ENCODE data around the gene DRD4.
A peak's percentile ranks its signal among the peaks of the same experiment; 100 is the strongest.

DRD4 gene

DNA sequence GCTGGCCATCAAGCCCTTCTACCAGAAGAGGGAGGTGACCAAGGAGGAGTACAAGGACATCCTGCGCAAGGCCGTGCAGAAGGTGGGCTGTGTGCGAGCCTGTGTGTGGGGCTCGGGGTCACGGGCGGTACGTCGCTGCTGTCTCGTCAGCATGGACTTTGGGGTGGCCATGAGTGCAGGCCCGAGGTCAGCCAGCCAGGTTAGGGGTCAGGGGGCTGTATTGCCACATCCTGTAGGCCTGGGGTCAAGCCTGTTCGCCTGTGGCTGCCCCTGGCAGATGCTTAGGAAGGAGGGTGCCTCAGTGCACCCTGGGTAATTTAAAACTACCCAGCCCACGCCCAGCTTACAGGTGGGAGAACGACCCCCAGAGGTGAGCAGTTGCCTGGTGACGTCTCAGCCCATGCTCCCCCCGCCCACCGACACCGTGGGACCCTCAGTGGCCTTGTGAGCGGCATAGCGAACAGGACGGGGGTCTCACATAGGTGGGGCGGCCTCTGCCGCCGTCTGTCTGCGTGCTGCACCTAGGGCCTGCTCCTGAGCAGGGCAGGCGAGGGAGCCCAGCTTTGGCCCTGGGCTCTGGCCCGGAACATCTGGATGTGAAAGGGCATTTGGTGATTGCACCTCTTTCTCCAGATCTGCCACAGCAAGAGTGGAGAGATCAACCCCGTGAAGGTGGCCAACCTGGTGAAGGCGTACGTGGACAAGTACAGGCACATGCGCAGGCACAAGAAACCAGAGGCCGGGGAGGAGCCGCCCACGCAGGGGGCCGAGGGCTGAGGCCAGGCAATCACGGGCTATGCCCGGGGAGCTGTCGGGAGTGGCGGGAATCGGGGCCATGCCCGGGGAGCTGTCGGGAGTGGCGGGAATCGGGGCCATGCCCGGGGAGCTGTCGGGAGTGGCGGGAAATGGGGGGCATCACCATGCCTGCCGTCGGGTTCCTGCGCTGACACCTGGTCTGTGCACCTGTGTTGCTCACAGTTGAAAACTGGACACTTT, 25.8 kb upstream of the DRD4 start:
- no peak for DNase-seq
- Histone ChIP-seq H3K27ac (no peak overlapping the region), H3K36me3 (replicated peaks) (peaks cover 75% of the 10 kb centered on the region), H3K27me3 (replicated peaks) (no peaks in the 10 kb centered on the region), H3K4me3 (ENCODE audit: low read depth, low read length) (no peak overlapping the region)
- TF ChIP-seq, protein P1, sequence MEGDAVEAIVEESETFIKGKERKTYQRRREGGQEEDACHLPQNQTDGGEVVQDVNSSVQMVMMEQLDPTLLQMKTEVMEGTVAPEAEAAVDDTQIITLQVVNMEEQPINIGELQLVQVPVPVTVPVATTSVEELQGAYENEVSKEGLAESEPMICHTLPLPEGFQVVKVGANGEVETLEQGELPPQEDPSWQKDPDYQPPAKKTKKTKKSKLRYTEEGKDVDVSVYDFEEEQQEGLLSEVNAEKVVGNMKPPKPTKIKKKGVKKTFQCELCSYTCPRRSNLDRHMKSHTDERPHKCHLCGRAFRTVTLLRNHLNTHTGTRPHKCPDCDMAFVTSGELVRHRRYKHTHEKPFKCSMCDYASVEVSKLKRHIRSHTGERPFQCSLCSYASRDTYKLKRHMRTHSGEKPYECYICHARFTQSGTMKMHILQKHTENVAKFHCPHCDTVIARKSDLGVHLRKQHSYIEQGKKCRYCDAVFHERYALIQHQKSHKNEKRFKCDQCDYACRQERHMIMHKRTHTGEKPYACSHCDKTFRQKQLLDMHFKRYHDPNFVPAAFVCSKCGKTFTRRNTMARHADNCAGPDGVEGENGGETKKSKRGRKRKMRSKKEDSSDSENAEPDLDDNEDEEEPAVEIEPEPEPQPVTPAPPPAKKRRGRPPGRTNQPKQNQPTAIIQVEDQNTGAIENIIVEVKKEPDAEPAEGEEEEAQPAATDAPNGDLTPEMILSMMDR (IDR thresholded peaks at IDR 0.05; ENCODE audit: low read depth, low read length, missing control alignments), result no peak
- in situ Hi-C loops (cut with HindIII; ENCODE audit: low pct_ligation_motif_present, low sequenced_read_pairs), result no loop called here

DNA sequence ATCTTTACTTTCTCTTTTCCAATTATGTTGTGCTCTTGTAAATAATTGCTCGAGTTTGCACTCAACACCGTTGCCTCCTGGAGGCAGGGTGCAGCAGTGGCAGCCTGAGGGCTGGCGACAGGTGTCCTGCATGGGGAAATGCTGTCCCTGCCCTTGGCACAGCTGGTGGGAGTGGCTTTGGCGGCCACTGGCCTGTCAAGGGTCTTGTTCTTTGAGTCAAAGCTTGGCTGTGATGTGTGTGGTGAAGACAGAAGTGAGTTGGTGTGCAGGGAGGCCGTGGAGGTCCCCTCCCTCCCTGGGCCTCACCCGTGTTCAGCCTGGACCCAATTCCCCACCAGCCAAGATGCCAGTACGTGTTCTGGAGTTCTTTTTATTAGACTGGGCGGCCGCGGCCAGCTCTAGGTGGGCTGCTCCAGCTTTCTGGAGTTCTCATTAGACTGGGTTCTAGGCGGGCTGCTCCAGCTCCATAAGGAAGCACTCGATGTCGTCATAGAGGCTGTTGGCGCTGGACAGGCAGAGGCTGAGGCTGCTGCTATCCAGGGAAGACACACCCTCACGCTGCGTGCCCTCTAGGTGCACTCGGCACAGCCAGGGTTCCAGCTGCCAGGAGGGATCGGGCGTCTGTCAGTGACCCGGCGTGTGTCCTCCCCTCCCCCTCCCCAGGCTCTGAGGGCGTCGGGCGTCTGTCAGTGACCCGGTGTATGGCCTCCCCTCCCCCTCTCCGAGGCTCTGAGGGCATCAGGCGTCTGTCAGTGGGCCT, 24.7 kb upstream of the DRD4 start:
- TF ChIP-seq, protein P1 (IDR thresholded peaks at IDR 0.05; ENCODE audit: low read depth, low read length, missing control alignments), result peak; percentile 56
- DNase-seq, result no peak
- no peaks in the 10 kb centered on the region for H3K27me3 ChIP-seq (replicated peaks)
- in situ Hi-C loops (cut with HindIII; ENCODE audit: low pct_ligation_motif_present, low sequenced_read_pairs), result no loop called here
- peaks cover 64% of the 10 kb centered on the region for H3K36me3 ChIP-seq (replicated peaks)
- no peak overlapping the region for H3K4me3 ChIP-seq (ENCODE audit: low read depth, low read length)
- H3K27ac ChIP-seq, result no peak overlapping the region

DNA sequence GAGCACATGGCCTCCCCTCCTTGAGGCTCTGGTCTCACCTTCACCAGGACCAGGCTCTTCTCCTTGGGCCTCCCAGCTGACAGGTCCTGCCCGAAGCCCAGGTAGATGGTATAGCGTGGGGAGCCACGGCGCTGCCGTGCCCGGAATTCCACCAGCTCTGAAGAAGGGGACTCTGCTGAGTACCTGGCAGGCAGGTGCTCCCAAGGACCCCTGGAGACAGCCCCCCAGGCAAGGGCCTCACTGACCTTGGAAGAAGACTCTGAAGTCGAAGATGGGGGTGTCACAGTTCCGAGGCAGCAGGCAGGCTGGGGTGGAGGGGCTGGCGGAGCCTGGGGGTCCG, 24.1 kb upstream of the DRD4 start:
- H3K4me3 ChIP-seq (ENCODE audit: low read depth, low read length), result no peak overlapping the region
- no peak for DNase-seq
- in situ Hi-C loops (cut with HindIII; ENCODE audit: low pct_ligation_motif_present, low sequenced_read_pairs), result no loop called here
- no peak overlapping the region for H3K27ac ChIP-seq
- TF ChIP-seq, protein P1 (IDR thresholded peaks at IDR 0.05; ENCODE audit: low read depth, low read length, missing control alignments), result no peak
- peaks cover 59% of the 10 kb centered on the region for H3K36me3 ChIP-seq (replicated peaks)
- no peaks in the 10 kb centered on the region for H3K27me3 ChIP-seq (replicated peaks)

DNA sequence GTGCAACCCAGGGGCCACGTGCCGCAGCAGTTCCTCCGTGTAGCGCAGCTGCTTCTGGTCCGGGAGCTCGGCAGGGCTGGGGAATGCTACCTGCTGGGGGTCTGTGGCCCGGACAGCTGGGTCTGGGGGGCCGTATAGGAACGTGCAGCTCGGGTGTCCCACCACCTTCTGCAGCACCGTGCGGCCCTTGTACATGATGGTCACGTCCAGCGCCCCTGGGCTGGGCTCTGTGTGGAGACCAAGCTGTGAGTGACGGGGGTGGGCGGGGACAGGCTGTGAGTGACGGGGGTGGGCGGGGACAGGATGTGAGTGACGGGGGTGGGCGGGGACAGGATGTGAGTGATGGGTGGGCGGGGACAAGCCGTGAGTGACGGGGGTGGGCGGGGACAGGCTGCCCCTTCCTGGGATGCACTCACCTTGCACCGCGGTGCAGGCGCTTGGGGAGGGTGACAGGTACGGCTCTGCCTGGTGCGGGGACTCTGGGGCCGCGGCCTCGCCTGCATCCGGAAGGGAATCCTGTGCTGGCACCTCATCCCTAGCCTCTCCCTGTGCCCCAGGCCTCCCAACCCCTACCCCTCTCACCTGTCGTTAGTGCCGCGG, 23.6 kb upstream of the DRD4 start:
- peak; percentile 59 for DNase-seq
- in situ Hi-C loops (cut with HindIII; ENCODE audit: low pct_ligation_motif_present, low sequenced_read_pairs), result no loop called here
- Histone ChIP-seq H3K4me3 (ENCODE audit: low read depth, low read length) (no peak overlapping the region), H3K36me3 (replicated peaks) (peaks cover 56% of the 10 kb centered on the region), H3K27ac (no peak overlapping the region), H3K27me3 (replicated peaks) (no peaks in the 10 kb centered on the region)
- TF ChIP-seq, protein P1 (IDR thresholded peaks at IDR 0.05; ENCODE audit: low read depth, low read length, missing control alignments), result no peak

DNA sequence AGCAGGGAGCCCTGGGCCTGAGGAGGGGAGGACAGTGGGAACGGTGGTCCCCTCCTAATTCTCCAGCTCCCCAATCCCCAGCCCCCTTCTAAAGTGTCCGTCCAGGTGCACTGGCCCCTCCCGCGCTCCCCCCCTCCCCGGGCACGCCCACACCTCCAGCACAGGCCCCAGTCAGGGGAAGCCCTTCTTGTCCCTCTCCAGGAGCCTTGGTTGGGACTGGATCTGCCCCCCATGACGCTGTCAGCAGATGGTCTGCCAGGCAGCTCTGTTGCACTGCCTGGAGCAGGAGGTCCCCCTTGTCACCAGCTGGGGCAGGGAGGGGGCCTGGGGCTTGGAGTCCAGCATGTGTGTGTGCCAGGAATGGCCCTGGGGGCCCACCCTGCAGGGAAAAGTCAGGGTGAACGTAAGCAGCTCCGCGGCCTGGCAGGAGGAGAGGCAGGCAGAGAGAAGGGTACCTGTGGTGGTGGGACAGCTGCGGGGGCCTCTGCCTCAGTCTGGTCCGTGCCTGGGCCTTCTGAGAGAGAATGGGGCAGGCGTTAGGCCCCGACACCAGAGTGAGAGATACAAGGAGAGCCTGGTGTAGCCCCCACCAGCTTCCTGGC, 22.9 kb upstream of the DRD4 start:
- TF ChIP-seq, protein P1 (IDR thresholded peaks at IDR 0.05; ENCODE audit: low read depth, low read length, missing control alignments), result no peak
- in situ Hi-C loops (cut with HindIII; ENCODE audit: low pct_ligation_motif_present, low sequenced_read_pairs), result no loop called here
- Histone ChIP-seq H3K36me3 (replicated peaks) (peaks cover 50% of the 10 kb centered on the region), H3K4me3 (ENCODE audit: low read depth, low read length) (no peak overlapping the region), H3K27me3 (replicated peaks) (no peaks in the 10 kb centered on the region), H3K27ac (no peak overlapping the region)
- no peak for DNase-seq

Data from brain microvascular endothelial cell (primary cell).